Stimulated activated CD4-positive, alpha-beta T cell treated with anti-CD3 and anti-CD28 coated beads, Interleukin-1b, Interleukin-23, amount 100 ng/mL, for 24 hours (primary cell): ENCODE results near the gene PDE4B.
A peak's percentile ranks its signal among the peaks of the same experiment; 100 is the strongest.
"Not testable (repeated sequence)": the region's sequence is repeated elsewhere in the genome, so short reads cannot be mapped to it uniquely, and the experiment has no call there.

Experiments
- DNase-seq, 4 experiments: peaks; one replicate each; pipeline ENCODE4 v3.0.0-alpha.2; 2020; ENCODE audit warnings: low read depth in 4 of 4, low spot score in 1 of 4

The PDE4B gene

DNA sequence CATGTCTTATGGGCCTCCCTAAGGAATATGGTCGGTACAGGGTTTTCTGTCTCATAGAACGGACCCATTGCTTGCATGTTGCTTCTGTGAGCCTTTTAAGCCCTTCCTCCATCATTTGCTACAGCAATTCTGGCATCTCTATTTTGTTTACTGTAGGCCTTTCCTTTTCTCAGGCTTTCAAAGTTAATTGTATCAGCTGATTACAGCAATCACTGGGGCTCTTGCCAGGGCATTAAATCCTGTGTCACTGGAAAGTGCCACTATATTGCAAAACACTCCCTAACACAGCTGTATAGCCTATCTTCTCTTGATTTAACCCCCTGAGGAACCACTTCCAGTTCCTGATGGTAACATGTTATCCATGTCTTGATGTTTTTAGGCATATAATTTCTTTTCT, 156.5 kb downstream of the PDE4B start:
- no peak for DNase-seq

GRCh38 chr1:65949933-65950332, 157.2 kb downstream of the PDE4B start:
- no peak for DNase-seq

GRCh38 chr1:65952696-65953095, 160.0 kb downstream of the PDE4B start:
- no peak for DNase-seq

DNA sequence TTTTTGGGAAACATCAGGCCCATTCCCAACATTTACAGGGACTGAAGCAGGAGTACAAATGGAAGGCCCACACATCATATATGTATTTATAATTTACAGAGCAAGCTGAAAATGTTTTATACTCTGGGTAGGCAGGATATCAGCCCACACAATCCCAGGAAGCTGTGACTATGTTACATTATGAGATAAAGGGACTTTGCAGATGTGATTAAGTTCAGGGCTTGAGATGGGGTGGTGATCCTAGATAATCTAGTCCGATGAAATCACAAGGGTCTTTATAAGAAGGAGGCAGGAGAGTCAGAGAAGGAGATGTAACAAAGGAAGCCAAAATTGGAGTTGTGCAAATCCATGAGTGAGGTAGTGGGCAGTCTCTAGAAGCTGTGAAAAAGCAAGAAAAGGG, 160.5 kb downstream of the PDE4B start:
- no peak for DNase-seq

DNA sequence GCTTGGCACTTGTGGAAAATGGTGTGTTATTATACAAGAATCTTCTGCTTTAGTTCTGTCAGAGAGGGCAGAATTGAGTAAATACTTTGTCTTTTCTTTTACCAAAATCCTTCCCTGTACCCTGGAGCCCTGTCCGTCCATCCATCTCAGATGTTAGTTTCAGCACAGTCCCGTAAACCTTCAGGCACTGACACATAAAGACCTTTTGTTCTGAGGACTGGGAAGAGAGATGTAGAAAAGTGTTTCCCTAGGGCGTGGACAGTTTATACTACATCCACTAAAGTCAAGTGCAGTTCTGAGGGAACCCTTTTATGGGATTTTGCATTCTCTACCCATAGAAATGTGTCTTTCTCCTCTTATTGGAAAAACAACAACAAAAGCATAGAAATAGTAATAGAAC, 162.4 kb downstream of the PDE4B start:
- DNase-seq: no peak

DNA sequence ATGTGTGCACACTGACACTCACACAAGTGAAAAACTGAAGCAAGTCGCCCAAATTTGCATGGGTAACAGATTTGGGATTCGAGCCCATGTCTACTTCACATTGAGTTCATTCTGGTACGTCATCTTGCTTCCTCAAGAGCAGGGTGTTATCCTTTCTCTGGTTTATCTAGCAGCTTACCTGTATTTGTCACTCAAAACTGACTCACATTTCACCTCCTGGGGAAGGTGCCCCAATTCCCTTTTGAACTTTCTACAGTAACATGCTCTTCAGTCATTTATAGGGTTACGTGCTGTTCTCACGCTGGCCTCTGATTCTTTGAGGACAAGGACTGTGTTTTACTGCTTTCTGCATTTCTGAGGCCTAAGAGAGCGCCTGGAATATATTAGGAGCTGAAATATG, 162.8 kb downstream of the PDE4B start:
- no peak for DNase-seq

GRCh38 chr1:65958561-65959350, 166.1 kb downstream of the PDE4B start:
- DNase-seq: peak in 1 of 4 experiments; percentile 4

- no peak for DNase-seq
These were observed 167.3 kb downstream of the PDE4B start for GRCh38 chr1:65959896-65960567.

GRCh38 chr1:65963156-65963888, 170.6 kb downstream of the PDE4B start:
- no peak for DNase-seq

DNA sequence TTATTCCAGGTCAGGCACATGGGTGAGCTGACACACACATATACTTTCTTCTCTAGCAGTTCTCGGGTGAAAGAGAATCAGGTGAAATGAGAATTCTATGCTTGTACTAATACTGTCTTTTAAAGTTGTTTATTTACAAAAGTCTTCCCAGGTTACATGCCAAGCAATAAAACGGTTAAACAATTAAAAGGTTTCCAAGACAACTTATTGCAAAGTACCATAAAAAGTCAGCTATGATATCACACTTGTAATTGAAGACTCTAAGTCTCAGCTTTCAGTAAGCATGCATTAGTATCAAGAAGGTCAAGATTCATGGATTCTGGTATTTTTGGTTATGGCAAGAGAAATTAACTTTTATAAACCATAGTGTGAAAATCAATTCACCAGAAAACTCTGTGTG, 171.4 kb downstream of the PDE4B start:
- DNase-seq: no peak

GRCh38 chr1:65965112-65965996, 172.7 kb downstream of the PDE4B start:
- DNase-seq: no peak

DNA sequence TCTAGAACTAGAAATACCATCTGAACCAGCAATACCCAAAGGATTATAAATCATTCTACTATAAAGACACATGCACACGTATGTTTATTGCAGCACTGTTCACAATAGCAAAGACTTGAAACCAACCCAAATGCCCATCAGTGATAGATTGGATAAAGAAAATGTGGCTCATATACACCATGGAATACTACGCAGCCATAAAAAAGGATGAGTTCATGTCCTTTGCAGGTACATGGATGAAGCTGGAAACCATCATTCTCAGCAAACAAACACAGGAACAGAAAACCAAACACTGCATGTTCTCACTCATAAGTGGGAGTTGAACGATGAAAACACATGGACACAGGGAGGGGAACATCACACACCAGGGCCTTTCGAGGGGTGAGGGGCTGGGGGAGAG, 174.8 kb downstream of the PDE4B start:
- not testable (repeated sequence) for DNase-seq

GRCh38 chr1:65971547-65971946, 178.9 kb downstream of the PDE4B start:
- no peak for DNase-seq

- no peak for DNase-seq
These were observed 183.0 kb downstream of the PDE4B start for GRCh38 chr1:65975708-65976107.

DNA sequence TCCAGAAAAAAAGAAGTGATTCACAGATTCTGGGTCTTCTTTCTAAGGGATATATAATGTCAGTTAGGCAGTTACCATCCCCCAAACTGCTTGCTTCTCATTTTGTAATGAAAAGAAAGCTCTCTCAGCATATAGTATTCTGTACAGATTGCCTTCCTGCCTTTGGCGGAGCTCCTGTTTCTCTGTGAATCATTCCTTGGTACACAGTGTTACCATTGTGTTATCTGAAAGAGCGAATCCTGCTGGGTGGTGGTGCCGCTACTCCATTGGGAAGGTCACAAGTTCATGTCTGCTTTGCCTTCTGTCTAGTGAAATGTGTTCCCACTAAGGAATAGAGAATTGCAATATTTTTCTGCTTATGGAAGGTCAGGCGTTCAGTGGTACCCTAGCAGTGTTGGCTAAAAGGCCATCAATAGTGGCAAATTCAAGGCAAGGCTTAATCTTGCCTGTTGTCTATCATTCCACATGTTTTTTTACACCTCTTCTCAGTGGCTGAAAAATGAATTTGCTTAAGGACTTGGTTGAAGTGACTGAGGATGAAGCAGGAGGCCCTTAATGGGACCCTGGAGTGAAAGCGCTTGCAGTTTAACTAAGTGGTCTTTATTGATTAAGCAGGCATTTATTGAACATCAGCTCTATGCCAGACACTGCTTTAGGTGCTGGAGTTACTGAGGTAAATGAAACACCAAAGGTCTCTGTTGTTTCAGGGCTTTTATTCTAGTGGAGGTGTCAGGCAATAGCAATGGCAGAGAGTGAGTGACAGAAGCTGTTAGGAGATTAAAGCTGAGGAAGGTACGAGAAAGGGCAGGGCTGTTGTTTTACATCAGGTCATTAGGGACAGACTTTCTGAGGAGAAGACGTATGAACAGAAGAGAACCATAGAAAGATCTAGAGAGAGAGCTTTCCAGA, 186.7 kb downstream of the PDE4B start:
- DNase-seq: no peak

- DNase-seq: no peak
These were observed 187.5 kb downstream of the PDE4B start for GRCh38 chr1:65980237-65980636.

- DNase-seq: no peak
These were observed 190.8 kb downstream of the PDE4B start for GRCh38 chr1:65983500-65983899.

DNA sequence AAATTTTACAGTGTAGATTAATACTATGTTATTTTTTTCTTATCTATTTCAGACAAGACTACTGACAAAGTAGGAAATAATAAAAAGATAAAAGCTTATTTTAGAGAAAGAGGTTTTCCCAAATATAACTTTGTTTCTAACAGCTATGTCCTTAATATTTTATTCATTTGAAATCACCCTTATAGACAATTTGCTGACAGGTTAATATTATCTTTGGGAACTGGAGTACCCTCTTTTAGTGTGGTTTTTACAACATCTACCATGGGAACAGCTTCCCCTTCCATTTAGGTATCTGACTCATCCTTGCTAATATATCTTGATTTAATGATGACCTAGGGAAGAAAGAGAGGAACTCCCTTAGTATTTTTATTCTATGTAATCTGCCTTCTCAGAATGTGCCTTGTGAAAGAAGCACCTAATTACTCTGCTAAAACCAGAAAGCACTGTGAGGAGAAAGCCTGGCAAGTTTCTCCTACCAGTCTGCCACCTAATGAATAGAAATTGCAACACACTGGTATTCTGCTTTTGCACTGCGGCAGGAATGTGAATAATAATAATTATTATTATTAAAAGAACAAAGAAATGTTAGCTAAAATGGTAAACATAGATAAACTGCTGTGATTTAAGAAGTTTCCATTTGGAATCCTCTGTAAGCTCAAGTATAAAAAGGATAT, 192.8 kb downstream of the PDE4B start:
- DNase-seq: no peak

DNA sequence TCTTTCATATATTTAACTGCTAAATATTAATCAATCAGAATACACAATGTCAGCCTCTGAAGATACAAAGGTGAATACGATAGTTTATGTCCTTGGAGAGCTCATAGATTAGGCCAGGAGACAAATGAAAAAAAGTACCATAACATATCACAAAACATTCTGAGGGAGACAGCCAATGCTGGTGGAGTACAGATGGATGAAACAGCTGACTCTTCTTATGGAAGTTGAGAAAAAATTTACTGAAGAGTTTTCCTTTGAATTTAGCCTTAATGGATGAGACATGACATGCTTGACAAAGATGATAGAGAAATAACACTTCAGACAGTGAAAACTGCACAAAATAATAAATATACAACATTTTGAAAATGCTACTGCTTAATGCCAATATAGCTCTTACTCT, 193.5 kb downstream of the PDE4B start:
- DNase-seq: no peak

DNA sequence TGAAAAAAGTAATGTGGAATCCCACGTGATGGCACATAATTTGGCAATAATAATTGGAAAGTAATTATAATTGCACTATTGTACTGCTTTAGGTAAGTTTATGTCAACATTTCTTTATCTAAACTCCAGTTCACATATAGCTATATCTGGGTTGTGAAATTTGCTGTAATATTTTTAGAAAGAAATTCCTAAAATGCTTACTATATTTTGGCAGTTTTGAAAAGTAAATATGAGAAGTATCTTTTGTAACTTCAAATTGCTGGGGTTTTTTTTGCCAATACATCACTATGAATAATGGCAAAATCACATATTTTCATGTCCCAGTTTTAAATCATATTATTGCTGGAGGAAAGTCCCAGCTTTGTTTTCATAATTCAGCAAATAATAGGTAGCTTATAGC, 197.5 kb downstream of the PDE4B start:
- DNase-seq: no peak
